ENCODE measurements around the gene ING4. TPM values are rescaled to one million over a fixed set of nuclear protein-coding genes. Genes with fewer than 3 reads are reported as not detected.
A peak's percentile ranks its signal among the peaks of the same experiment; 100 is the strongest.

The ING4 gene
- total RNA-seq, 1 experiment from 2014 or later, result 23.0 TPM

- no peak for TF ChIP-seq PREB (CRISPR knock-in tag; IDR thresholded peaks at IDR 0.05; ENCODE audit: borderline replicate concordance)
- no peak for TF ChIP-seq ZNF121 (CRISPR knock-in tag; IDR thresholded peaks at IDR 0.05)
- TF ChIP-seq NR2C2 (CRISPR knock-in tag; IDR thresholded peaks at IDR 0.05), result no peak
- no peak for TF ChIP-seq USF2 (CRISPR knock-in tag; IDR thresholded peaks at IDR 0.05)
- TF ChIP-seq PRRX2 (CRISPR knock-in tag; IDR thresholded peaks at IDR 0.05), result no peak
These were observed 9.6 kb downstream of the ING4 start (continued) for GRCh38 chr12:6653342-6653741.

- no peak overlapping the region for H3K27ac Mint-ChIP-seq
- H3K4me1 Mint-ChIP-seq, result no peaks in the 10 kb centered on the region
- ATAC-seq, result no peak
- CTCF ChIA-PET, result interaction anchor here (0.6 to 1.0 kb wide), 5 partner anchors 12 to 195 kb away, joined by 3 to 4 read pairs (median 3); partner anchors contain the start of gene COPS7A
- no peaks in the 10 kb centered on the region for H3K9me3 Mint-ChIP-seq
- no peak for DNase-seq (ENCODE audit: low spot score)
- H3K4me3 Mint-ChIP-seq, result no peak overlapping the region
- H3K36me3 Mint-ChIP-seq, result peaks cover 35% of the 10 kb centered on the region
- no peaks in the 10 kb centered on the region for H3K27me3 Mint-ChIP-seq (ENCODE audit: low read depth)
- POLR2A ChIA-PET, result no interaction called here
- TF ChIP-seq SMAD3 (CRISPR knock-in tag; IDR thresholded peaks at IDR 0.05; ENCODE audit: borderline replicate concordance) (no peak), JUN (CRISPR knock-in tag; IDR thresholded peaks at IDR 0.05) (no peak), ZNF232 (CRISPR knock-in tag; IDR thresholded peaks at IDR 0.05) (no peak), AR (CRISPR knock-in tag; IDR thresholded peaks at IDR 0.05) (no peak), ZMAT4 (CRISPR knock-in tag; IDR thresholded peaks at IDR 0.05) (no peak), FOXP1 (CRISPR knock-in tag; IDR thresholded peaks at IDR 0.05; ENCODE audit: borderline replicate concordance) (no peak), NR2C2 (CRISPR knock-in tag; IDR thresholded peaks at IDR 0.05) (no peak)
These were observed 10.5 kb downstream of the ING4 start for GRCh38 chr12:6652391-6652790.

- ATAC-seq (no peak), DNase-seq (ENCODE audit: low spot score) (no peak)
- H3K27me3 Mint-ChIP-seq (ENCODE audit: low read depth), result peaks cover 12% of the 10 kb centered on the region
- peaks cover 26% of the 10 kb centered on the region for H3K36me3 Mint-ChIP-seq
- H3K9me3 Mint-ChIP-seq, result no peaks in the 10 kb centered on the region
- H3K4me3 Mint-ChIP-seq, result no peak overlapping the region
- POLR2A ChIA-PET, result no interaction called here
- peak overlapping the region; percentile 70; the same call in 1 of the 2 replicates for H3K27ac Mint-ChIP-seq
- no peaks in the 10 kb centered on the region for H3K4me1 Mint-ChIP-seq
- TF ChIP-seq PRRX2 (CRISPR knock-in tag; IDR thresholded peaks at IDR 0.05) (no peak), IRF1 (CRISPR knock-in tag; IDR thresholded peaks at IDR 0.05) (no peak), AR (CRISPR knock-in tag; IDR thresholded peaks at IDR 0.05) (no peak), FOXK1 (CRISPR knock-in tag; IDR thresholded peaks at IDR 0.05) (no peak), OVOL2 (CRISPR knock-in tag; IDR thresholded peaks at IDR 0.05; ENCODE audit: borderline replicate concordance) (no peak), ERG (CRISPR knock-in tag; IDR thresholded peaks at IDR 0.05) (no peak), CDX4 (CRISPR knock-in tag; IDR thresholded peaks at IDR 0.05; ENCODE audit: borderline replicate concordance) (no peak), CBFB (CRISPR knock-in tag; IDR thresholded peaks at IDR 0.05; ENCODE audit: low read depth) (no peak), KAT7 (CRISPR knock-in tag; IDR thresholded peaks at IDR 0.05; ENCODE audit: borderline replicate concordance) (no peak)
- CTCF ChIA-PET, result no interaction called here
These were observed 12.1 kb downstream of the ING4 start for GRCh38 chr12:6650832-6651231.
